ENCODE data around the gene UBE2L5.
A peak's percentile ranks its signal among the peaks of the same experiment; 100 is the strongest.

- TF ChIP-seq CTCF (conservative IDR thresholded peaks at IDR 0.05; ENCODE audit: low read length) (peak; percentile 54), EZH2phosphoT487 (IDR thresholded peaks at IDR 0.05; ENCODE audit: borderline replicate concordance) (no peak)
Measured at GRCh38 chr13:30453727-30454126, 31.4 kb downstream of the UBE2L5 start.

Data from Loucy (cell line).